OCI-LY7 (cell line): ENCODE data around the gene CTNS. TPM values are rescaled to one million over a fixed set of nuclear protein-coding genes. Genes with fewer than 3 reads are reported as not detected.

Experiments
- BruUV-seq: library from RNA; stranded (reverse); fragments of 400-500 nt; replicated peaks from 2 replicates; lab custom pipeline; 2021; lab: Mats Ljungman, UMichigan
- CTCF ChIA-PET: fragments of 300-600 bp; sonication (Branson Sonifier 250); formaldehyde crosslinking; loops from one replicate; lab custom pipeline; 2022; ENCODE audit warnings: antibody characterized with exemption; ENCODE audit not compliant: unreplicated experiment; lab: Charles Lee
- POLR2A ChIA-PET: fragments of 300-600 bp; sonication (Branson Sonifier 250); formaldehyde crosslinking; loops from one replicate; lab custom pipeline; 2022; ENCODE audit warnings: antibody characterized with exemption; lab: Charles Lee
- DNase-seq: peaks from one replicate; pipeline ENCODE4 v3.0.0-alpha.2; 2015; ENCODE audit warnings: low spot score
- H2AFZ ChIP-seq: fragments of 200-600 bp; sonication (generic), shearing (Covaris generic); 2 replicates; pipeline ENCODE4 v1.6.1; 2014; ENCODE audit warnings: mild to moderate bottlenecking, antibody characterized with exemption, low read length, moderate library complexity
- H3K27ac ChIP-seq: fragments of 200-600 bp; sonication (generic); 2 replicates; pipeline ENCODE4 v1.5.1; 2014; ENCODE audit warnings: mixed run types, low read depth, mild to moderate bottlenecking, moderate library complexity, low read length, inconsistent platforms; ENCODE audit not compliant: poor library complexity, severe bottlenecking
- H3K36me3 ChIP-seq: fragments of 200-600 bp; sonication (generic); 2 replicates; pipeline ENCODE4 v1.6.1; 2014; ENCODE audit warnings: mild to moderate bottlenecking, antibody characterized with exemption, low read length, moderate library complexity, mixed read lengths; ENCODE audit not compliant: insufficient read depth
- H3K4me1 ChIP-seq: fragments of 200-600 bp; sonication (generic); 2 replicates; pipeline ENCODE4 v1.5.1; 2014; ENCODE audit warnings: mild to moderate bottlenecking, low read length; ENCODE audit not compliant: insufficient read depth, poor library complexity, severe bottlenecking
- H3K4me2 ChIP-seq: fragments of 200-600 bp; sonication (generic); 2 replicates; pipeline ENCODE4 v1.6.1; 2014; ENCODE audit warnings: mild to moderate bottlenecking, low read length
- H3K4me3 ChIP-seq: fragments of 200-600 bp; sonication (generic); 2 replicates; pipeline ENCODE4 v1.5.1; 2014; ENCODE audit warnings: mild to moderate bottlenecking, low read depth, low read length; ENCODE audit not compliant: poor library complexity, severe bottlenecking
- H3K79me2 ChIP-seq: fragments of 200-600 bp; sonication (generic); 2 replicates; pipeline ENCODE4 v1.6.1; 2016; ENCODE audit warnings: low read depth, mild to moderate bottlenecking, low read length, moderate library complexity, mixed read lengths; ENCODE audit not compliant: insufficient read depth
- H3K9me2 ChIP-seq: fragments of 200-600 bp; sonication (generic); 2 replicates; pipeline ENCODE4 v1.6.1; 2016; ENCODE audit warnings: mild to moderate bottlenecking, low read length, mixed read lengths; ENCODE audit not compliant: insufficient read depth
- H3K9me3 ChIP-seq: fragments of 200-600 bp; sonication (generic); 2 replicates; pipeline ENCODE4 v1.6.1; 2014; ENCODE audit warnings: mild to moderate bottlenecking, mixed run types, low read length, mixed read lengths
- H4K20me1 ChIP-seq: fragments of 200-600 bp; sonication (generic); 2 replicates; pipeline ENCODE4 v1.6.1; 2014; ENCODE audit warnings: mild to moderate bottlenecking, antibody characterized with exemption, low read length, moderate library complexity, mixed read lengths; ENCODE audit not compliant: insufficient read depth
- EZH2phosphoT487 ChIP-seq: fragments of 200-600 bp; sonication (generic); IDR thresholded peaks from 2 replicates; pipeline ENCODE4 v1.6.1; 2018; ENCODE audit warnings: low read depth, borderline replicate concordance, mild to moderate bottlenecking, mixed run types, antibody characterized with exemption, low read length, moderate library complexity, mixed read lengths
- intact Hi-C: fragments of 100-400 bp; cut with micrococcal nuclease; formaldehyde crosslinking; loops from one replicate; pipeline ENCODE4 v1.10.0; 2022; ENCODE audit not compliant: unreplicated experiment
- total RNA-seq, 2 experiments: library from RNA; depleted of rRNA in 1 of 2; stranded (reverse); fragments of >200 nt in 1 of 2; shearing (Covaris generic) in 1 of 2; gene quantifications; 2 replicates each; pipeline ENCODE4 v1.2.3, GENCODE V29; 2014 to 2022
- TF ChIP-seq, protein P1 (sequence below): fragments of 200-600 bp; sonication (generic); conservative IDR thresholded peaks from 2 replicates; pipeline ENCODE4 v1.5.1; 2014; ENCODE audit warnings: mild to moderate bottlenecking, antibody characterized with exemption, low read length, moderate library complexity, mixed read lengths

CTNS gene
- total RNA-seq, 2 experiments from 2014 or later = 5.6 to 13.6 TPM

DNA sequence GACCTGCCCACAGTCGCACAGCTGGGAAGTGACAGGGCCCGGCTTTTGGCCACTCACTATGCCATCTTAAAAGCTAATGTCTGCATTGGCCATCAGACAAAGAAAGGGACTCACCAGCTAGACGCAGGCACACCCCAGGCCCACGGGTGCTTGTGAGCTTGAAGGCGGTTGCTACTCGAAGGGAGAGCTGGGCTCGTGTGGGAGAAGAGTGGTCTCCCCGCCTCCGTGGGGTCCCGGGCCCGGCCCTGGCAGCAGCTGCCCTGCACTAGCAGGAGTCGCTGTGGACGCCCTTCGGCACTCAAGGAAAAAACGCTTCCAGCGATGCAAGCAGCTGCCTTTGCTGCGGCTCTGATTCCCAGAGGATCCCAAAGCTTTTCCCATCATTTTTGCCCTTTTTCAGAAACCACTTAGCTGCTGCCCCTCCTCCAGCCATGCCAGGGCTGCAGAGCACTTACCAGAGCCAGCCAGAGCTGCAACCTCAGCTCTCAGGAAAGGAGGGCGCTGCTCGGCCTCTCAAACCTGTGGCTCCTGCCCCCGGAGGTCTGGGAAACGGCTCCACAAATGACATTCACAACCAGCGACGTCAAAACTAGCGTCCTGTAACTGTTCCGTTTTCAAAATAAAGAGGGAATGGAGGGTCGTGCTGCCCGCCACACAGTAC is 39.6 kb upstream of the CTNS start:
- H3K9me2 ChIP-seq = no peaks in the 10 kb centered on the region
- H3K9me3 ChIP-seq = no peaks in the 10 kb centered on the region
- ChIA-PET CTCF (interaction anchor here (0.7 kb wide), 1 partner anchor 9 kb away, joined by 3 read pairs; no protein-coding TSS in a partner anchor), POLR2A (no interaction called here)
- no peaks in the 10 kb centered on the region for H3K36me3 ChIP-seq
- no peaks in the 10 kb centered on the region for H3K79me2 ChIP-seq
- H3K27ac ChIP-seq = no peak overlapping the region
- DNase-seq = no peak
- no peak overlapping the region for H3K4me3 ChIP-seq
- no peaks in the 10 kb centered on the region for H3K4me1 ChIP-seq
- BruUV-seq = no TSS peak
- H3K4me2 ChIP-seq = no peak overlapping the region
- intact Hi-C loops = no loop called here
- no peaks in the 10 kb centered on the region for H4K20me1 ChIP-seq
- no peak overlapping the region for H2AFZ ChIP-seq
- TF ChIP-seq, protein P1, sequence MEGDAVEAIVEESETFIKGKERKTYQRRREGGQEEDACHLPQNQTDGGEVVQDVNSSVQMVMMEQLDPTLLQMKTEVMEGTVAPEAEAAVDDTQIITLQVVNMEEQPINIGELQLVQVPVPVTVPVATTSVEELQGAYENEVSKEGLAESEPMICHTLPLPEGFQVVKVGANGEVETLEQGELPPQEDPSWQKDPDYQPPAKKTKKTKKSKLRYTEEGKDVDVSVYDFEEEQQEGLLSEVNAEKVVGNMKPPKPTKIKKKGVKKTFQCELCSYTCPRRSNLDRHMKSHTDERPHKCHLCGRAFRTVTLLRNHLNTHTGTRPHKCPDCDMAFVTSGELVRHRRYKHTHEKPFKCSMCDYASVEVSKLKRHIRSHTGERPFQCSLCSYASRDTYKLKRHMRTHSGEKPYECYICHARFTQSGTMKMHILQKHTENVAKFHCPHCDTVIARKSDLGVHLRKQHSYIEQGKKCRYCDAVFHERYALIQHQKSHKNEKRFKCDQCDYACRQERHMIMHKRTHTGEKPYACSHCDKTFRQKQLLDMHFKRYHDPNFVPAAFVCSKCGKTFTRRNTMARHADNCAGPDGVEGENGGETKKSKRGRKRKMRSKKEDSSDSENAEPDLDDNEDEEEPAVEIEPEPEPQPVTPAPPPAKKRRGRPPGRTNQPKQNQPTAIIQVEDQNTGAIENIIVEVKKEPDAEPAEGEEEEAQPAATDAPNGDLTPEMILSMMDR = no peak
- TF ChIP-seq EZH2phosphoT487 = no peak

DNA sequence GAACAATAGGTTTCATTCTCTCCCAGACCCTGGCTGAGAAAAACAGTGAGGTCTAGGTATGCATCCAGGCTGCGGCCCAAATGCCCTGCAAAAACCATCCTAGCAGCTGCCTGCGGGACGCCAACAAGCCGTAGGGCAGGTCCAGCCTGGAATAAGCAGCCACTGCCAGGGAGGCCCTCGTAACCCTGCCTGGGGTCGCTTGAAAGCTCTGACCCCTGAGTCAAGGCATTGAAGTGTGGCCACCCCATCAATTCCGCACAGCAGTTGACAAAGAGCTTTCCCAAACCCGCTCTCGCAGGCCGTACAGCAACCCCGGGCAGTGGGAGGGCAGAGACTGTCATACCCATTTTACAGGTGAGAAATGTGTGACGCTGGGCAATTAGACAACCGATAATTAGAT is 38.5 kb upstream of the CTNS start:
- Histone ChIP-seq H3K4me3 (no peak overlapping the region), H3K9me2 (no peaks in the 10 kb centered on the region), H4K20me1 (no peaks in the 10 kb centered on the region), H3K4me2 (no peak overlapping the region), H3K9me3 (no peaks in the 10 kb centered on the region), H3K79me2 (no peaks in the 10 kb centered on the region), H2AFZ (no peak overlapping the region), H3K27ac (no peak overlapping the region), H3K36me3 (no peaks in the 10 kb centered on the region), H3K4me1 (no peaks in the 10 kb centered on the region)
- no peak for DNase-seq
- TF ChIP-seq EZH2phosphoT487 = no peak
- TF ChIP-seq, protein P1 = no peak
- POLR2A ChIA-PET = no interaction called here
- intact Hi-C loops = no loop called here
- CTCF ChIA-PET = no interaction called here
- no TSS peak for BruUV-seq

DNA sequence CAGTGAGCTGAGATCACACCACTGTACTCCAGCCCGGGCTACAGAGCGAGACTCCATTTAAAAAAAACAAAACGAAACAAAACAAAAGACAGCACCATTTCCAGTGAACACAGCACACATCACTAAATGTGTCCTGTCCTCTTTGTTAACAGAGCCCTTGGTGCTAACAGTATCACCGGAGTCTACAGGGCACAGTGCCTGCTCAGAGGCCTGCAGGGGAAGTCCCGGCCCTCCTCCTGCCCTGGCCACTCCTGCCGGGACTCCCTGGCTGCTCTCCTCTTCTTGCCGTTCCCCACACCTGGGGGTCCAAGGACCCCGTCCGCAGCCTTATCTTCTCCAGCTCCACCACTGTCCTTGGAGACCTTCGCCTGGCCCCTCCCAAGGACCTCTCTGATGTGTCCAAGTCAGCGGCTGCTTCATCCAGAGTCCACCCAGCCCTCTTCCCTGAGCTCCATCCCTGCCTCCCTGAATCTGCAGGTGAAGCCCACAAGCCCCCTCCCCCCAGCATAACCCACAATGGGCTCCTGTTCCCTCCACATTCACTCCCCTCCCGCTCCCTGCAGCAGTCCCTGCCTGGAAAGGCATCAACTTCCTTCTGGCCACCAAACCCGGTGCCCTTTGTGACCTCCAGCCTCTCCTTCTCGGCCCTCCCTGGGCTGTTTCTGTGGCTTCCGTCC is 35.9 kb upstream of the CTNS start:
- CTCF ChIA-PET = no interaction called here
- POLR2A ChIA-PET = interaction anchor here (0.9 kb wide), 1 partner anchor 21 kb away, joined by 4 read pairs; no protein-coding TSS in a partner anchor
- DNase-seq = no peak
- Histone ChIP-seq H3K79me2 (no peaks in the 10 kb centered on the region), H3K9me3 (no peaks in the 10 kb centered on the region), H3K4me2 (no peak overlapping the region), H3K4me3 (no peak overlapping the region), H3K27ac (no peak overlapping the region), H3K36me3 (no peaks in the 10 kb centered on the region), H2AFZ (no peak overlapping the region), H4K20me1 (no peaks in the 10 kb centered on the region), H3K9me2 (no peaks in the 10 kb centered on the region), H3K4me1 (no peaks in the 10 kb centered on the region)
- TF ChIP-seq, protein P1 = no peak
- no peak for TF ChIP-seq EZH2phosphoT487
- no TSS peak for BruUV-seq
- intact Hi-C loops = no loop called here
